SU-DHL-6 (cell line): Measurements from ENCODE around the gene CTU1.

ENCODE experiments used
- H2AFZ ChIP-seq: fragments of 200-600 bp; sonication (generic); 2 replicates; pipeline ENCODE4 v1.6.1; 2014; ENCODE audit warnings: low read depth, mild to moderate bottlenecking, moderate library complexity, mixed read lengths, antibody characterized with exemption, low read length; ENCODE audit not compliant: severe bottlenecking
- H3F3A ChIP-seq: fragments of 200-600 bp; shearing (Covaris generic); 2 replicates; pipeline ENCODE4 v1.6.0; 2016; ENCODE audit warnings: antibody characterized with exemption, mild to moderate bottlenecking; ENCODE audit not compliant: insufficient read depth
- H3K27ac ChIP-seq: fragments of 200-600 bp; sonication (generic); 2 replicates; pipeline ENCODE4 v1.5.1; 2016; ENCODE audit warnings: low read depth, mild to moderate bottlenecking, low read length, moderate library complexity, mixed read lengths
- H3K27me3 ChIP-seq: fragments of 200-600 bp; sonication (generic), shearing (Covaris generic); 2 replicates; pipeline ENCODE4 v1.6.0; 2014; ENCODE audit warnings: mild to moderate bottlenecking, low read length
- H3K36me3 ChIP-seq: fragments of 200-600 bp; sonication (generic); 2 replicates; pipeline ENCODE4 v1.6.1; 2014; ENCODE audit warnings: mild to moderate bottlenecking, low read length, mixed read lengths
- H3K4me2 ChIP-seq: fragments of 300-600, 200-600 bp; shearing (Covaris generic), sonication (generic); 2 replicates; pipeline ENCODE4 v1.6.0; 2014; ENCODE audit warnings: low read length, low read depth, mild to moderate bottlenecking; ENCODE audit not compliant: poor library complexity, severe bottlenecking
- H3K4me3 ChIP-seq: fragments of 200-600 bp; sonication (generic); 2 replicates; pipeline ENCODE4 v1.5.1; 2014; ENCODE audit warnings: antibody characterized with exemption, low read length, mild to moderate bottlenecking, mixed read lengths; ENCODE audit not compliant: insufficient read depth, poor library complexity, severe bottlenecking
- H3K79me2 ChIP-seq: fragments of 200-600 bp; sonication (generic); 2 replicates; pipeline ENCODE4 v1.6.1; 2014; ENCODE audit warnings: mild to moderate bottlenecking, low read length, moderate library complexity; ENCODE audit not compliant: insufficient read depth
- H3K9ac ChIP-seq: fragments of 200-600 bp; sonication (generic); 2 replicates; pipeline ENCODE4 v1.7.0; 2014; ENCODE audit warnings: mild to moderate bottlenecking, low read length
- H3K9me2 ChIP-seq: fragments of 200-600 bp; sonication (generic); replicated peaks from 2 replicates; pipeline ENCODE4 v1.6.1; 2014; ENCODE audit warnings: low read length; ENCODE audit not compliant: insufficient read depth
- H3K9me3 ChIP-seq: fragments of 200-600 bp; sonication (generic); 2 replicates; pipeline ENCODE4 v1.6.1; 2014; ENCODE audit warnings: low read length, mixed read lengths; ENCODE audit not compliant: insufficient read depth
- H4K20me1 ChIP-seq: fragments of 200-600 bp; sonication (generic); 2 replicates; pipeline ENCODE4 v1.6.1; 2014; ENCODE audit warnings: low read depth, mild to moderate bottlenecking, antibody characterized with exemption, low read length, moderate library complexity, mixed read lengths
- EZH2phosphoT487 ChIP-seq: fragments of 200-600 bp; sonication (generic), shearing (Covaris generic); conservative IDR thresholded peaks from 2 replicates; pipeline ENCODE4 v1.6.1; 2018; ENCODE audit warnings: mild to moderate bottlenecking, antibody characterized with exemption, low read length, moderate library complexity, mixed read lengths
- TF ChIP-seq, protein P1 (sequence below): fragments of 200-600 bp; sonication (generic); IDR thresholded peaks from one replicate; pipeline ENCODE4 v1.5.1; 2017; ENCODE audit warnings: antibody characterized with exemption, mild to moderate bottlenecking, low read length, moderate library complexity; ENCODE audit not compliant: insufficient read depth, poor library complexity, severe bottlenecking

Gene CTU1

DNA sequence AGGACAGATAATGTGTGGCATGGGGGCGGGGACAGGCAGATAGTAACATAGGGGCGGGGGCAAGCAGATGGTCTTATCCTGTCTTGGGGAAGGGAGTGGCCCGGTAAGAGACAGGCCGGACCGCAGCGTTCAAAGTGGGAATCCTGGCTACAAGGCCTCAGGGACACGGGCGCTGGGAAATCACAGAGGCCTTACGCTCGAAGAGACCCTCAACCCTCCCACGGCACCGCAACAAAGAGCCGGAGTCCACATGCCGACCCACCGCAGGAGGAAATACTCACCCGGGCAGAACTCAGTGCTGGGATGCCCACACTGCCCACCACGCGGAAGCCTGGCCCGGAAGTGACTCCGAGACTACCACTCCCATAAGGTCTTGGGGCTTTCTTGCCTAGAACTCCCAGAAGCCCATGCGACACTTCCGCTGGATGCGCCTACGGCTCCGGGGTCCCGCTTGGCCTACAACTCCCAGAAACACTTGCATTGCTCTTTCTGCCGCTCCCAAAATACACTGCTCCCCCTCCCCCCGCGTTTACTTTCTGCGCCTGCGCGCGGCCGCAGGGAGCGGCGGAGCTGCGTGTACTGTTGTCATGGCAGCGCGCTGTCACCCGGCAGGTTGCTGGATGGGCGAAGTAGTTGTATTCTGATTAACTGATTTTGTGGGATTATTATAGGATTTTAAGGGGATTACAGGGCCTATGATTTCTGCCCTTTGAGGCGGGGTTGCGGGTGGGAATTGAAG, at the start of gene CTU1:
CTU1 (minus strand) TSS at position 344 of the 739 bp plus-strand sequence. CDS start 3,840 bp downstream, outside the sequence.
- H2AFZ ChIP-seq, result peak within 1 kb of the TSS; percentile 85

DNA sequence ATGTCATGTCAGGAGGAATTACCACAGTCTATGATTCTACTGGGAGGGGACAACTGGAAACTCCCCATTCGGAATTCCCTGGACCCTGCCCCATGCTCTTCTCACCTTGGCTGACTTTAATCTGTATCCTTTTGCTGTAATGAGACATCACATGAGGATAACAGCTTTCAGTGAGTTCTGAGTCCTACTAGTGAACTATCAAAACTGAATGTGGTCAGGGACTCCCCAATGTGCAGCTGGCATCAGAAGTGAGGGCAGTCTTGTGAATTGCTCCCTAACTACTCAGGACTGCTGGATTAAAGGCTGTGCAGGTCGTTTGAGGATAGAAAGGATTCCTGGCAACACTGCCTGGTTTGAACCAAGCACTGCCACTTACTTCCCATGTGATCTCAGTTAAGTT, 49.1 kb upstream of the CTU1 start:
- Histone ChIP-seq H3K27me3 (no peaks in the 10 kb centered on the region), H3K9me2 (no peaks in the 10 kb centered on the region), H3K79me2 (no peaks in the 10 kb centered on the region), H4K20me1 (no peaks in the 10 kb centered on the region), H3F3A (no peaks in the 10 kb centered on the region), H3K4me3 (no peak overlapping the region), H3K36me3 (no peaks in the 10 kb centered on the region), H2AFZ (no peak overlapping the region), H3K4me2 (no peak overlapping the region), H3K9me3 (no peaks in the 10 kb centered on the region), H3K27ac (no peak overlapping the region), H3K9ac (no peak overlapping the region)
- TF ChIP-seq, protein P1, sequence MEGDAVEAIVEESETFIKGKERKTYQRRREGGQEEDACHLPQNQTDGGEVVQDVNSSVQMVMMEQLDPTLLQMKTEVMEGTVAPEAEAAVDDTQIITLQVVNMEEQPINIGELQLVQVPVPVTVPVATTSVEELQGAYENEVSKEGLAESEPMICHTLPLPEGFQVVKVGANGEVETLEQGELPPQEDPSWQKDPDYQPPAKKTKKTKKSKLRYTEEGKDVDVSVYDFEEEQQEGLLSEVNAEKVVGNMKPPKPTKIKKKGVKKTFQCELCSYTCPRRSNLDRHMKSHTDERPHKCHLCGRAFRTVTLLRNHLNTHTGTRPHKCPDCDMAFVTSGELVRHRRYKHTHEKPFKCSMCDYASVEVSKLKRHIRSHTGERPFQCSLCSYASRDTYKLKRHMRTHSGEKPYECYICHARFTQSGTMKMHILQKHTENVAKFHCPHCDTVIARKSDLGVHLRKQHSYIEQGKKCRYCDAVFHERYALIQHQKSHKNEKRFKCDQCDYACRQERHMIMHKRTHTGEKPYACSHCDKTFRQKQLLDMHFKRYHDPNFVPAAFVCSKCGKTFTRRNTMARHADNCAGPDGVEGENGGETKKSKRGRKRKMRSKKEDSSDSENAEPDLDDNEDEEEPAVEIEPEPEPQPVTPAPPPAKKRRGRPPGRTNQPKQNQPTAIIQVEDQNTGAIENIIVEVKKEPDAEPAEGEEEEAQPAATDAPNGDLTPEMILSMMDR, result no peak
- no peak for TF ChIP-seq EZH2phosphoT487

More for the DNA sequence above, at the start of gene CTU1:
- no peaks in the 10 kb centered on the region for H3K9me3 ChIP-seq
- no peaks in the 10 kb centered on the region for H3K9me2 ChIP-seq
- H4K20me1 ChIP-seq, result no peaks in the 10 kb centered on the region
- peak within 1 kb of the TSS; percentile 79 for H3K9ac ChIP-seq
- TF ChIP-seq, protein P1, result no peak
- TF ChIP-seq EZH2phosphoT487, result no peak
- peak within 1 kb of the TSS; percentile 76 for H3K4me3 ChIP-seq
- 0 out of 2 replicates have a peak within 1 kb of the TSS, but pooled peaks have one; percentile 27 for H3K27ac ChIP-seq
- H3K79me2 ChIP-seq, result peaks cover 23% of the 10 kb centered on the region
- no peaks in the 10 kb centered on the region for H3F3A ChIP-seq
- H3K36me3 ChIP-seq, result no peaks in the 10 kb centered on the region
- H3K4me2 ChIP-seq, result peak within 1 kb of the TSS; percentile 68
- no peaks in the 10 kb centered on the region for H3K27me3 ChIP-seq

DNA sequence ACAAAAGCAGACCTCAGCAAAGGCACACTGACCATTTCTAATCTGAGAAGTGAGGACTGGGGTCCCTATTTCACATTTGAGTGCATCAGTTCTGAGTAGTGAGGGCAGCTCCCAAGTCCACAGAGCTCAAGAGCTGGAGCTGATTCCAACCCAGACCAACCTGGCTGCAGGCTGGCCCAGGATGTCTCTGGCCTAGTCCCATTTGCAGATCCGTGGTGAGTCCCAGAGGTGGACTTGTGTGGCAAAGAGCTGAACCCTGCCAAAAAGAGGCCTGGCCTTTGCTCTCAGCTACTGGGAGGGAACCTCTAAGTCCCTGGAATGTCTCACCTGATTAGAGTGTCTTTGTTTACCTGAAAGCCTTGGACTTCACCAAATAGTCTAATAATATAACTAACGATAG, 48.5 kb upstream of the CTU1 start:
- Histone ChIP-seq H3K27ac (no peak overlapping the region), H3K27me3 (no peaks in the 10 kb centered on the region), H4K20me1 (no peaks in the 10 kb centered on the region), H3K36me3 (no peaks in the 10 kb centered on the region), H3K4me3 (no peak overlapping the region), H3F3A (no peaks in the 10 kb centered on the region), H3K9me3 (no peaks in the 10 kb centered on the region), H3K79me2 (no peaks in the 10 kb centered on the region), H2AFZ (no peak overlapping the region), H3K9ac (no peak overlapping the region), H3K9me2 (no peaks in the 10 kb centered on the region), H3K4me2 (no peak overlapping the region)
- no peak for TF ChIP-seq EZH2phosphoT487
- TF ChIP-seq, protein P1, result no peak
